Measurements from ENCODE around the gene TMEM109.

The TMEM109 gene

DNA sequence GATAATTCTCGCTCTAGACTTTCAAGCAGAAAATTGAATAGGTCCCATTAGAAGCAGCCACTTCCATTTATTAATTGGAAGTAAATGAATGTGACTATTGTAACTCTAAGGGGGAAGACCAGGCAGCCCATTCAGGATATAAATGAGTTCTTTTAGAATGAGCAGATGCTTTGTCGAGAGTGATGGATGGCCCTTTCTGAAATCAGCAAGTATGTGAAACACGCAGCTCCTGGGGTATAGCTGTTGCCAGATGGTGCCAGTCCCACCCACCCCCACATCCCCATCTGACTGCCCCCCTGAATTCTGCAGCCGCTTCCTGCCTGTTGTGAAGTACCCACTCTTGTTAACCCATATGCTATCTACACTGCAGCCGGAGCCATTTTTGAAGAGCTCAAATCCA is 34.3 kb downstream of the TMEM109 start:
- Histone ChIP-seq H3K79me2 (ENCODE audit: insufficient read depth, low read depth) (no peaks in the 10 kb centered on the region), H2AFZ (ENCODE audit: low read depth) (no peak overlapping the region), H3K4me1 (ENCODE audit: low read depth, poor library complexity, severe bottlenecking) (no peaks in the 10 kb centered on the region), H3K4me3 (IDR thresholded peaks at IDR 0.05; ENCODE audit: insufficient read depth, low read depth, low read length) (no peak overlapping the region), H3K9ac (no peak overlapping the region), H3K36me3 (ENCODE audit: insufficient read depth) (no peaks in the 10 kb centered on the region), H3K4me2 (no peak overlapping the region), H3K27me3 (ENCODE audit: insufficient read depth, low read depth) (no peaks in the 10 kb centered on the region), H3K27ac (no peak overlapping the region), H4K20me1 (ENCODE audit: insufficient read depth) (no peaks in the 10 kb centered on the region)
- TF ChIP-seq, protein P1, sequence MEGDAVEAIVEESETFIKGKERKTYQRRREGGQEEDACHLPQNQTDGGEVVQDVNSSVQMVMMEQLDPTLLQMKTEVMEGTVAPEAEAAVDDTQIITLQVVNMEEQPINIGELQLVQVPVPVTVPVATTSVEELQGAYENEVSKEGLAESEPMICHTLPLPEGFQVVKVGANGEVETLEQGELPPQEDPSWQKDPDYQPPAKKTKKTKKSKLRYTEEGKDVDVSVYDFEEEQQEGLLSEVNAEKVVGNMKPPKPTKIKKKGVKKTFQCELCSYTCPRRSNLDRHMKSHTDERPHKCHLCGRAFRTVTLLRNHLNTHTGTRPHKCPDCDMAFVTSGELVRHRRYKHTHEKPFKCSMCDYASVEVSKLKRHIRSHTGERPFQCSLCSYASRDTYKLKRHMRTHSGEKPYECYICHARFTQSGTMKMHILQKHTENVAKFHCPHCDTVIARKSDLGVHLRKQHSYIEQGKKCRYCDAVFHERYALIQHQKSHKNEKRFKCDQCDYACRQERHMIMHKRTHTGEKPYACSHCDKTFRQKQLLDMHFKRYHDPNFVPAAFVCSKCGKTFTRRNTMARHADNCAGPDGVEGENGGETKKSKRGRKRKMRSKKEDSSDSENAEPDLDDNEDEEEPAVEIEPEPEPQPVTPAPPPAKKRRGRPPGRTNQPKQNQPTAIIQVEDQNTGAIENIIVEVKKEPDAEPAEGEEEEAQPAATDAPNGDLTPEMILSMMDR (conservative IDR thresholded peaks at IDR 0.05; ENCODE audit: low read depth, low read length): no peak

DNA sequence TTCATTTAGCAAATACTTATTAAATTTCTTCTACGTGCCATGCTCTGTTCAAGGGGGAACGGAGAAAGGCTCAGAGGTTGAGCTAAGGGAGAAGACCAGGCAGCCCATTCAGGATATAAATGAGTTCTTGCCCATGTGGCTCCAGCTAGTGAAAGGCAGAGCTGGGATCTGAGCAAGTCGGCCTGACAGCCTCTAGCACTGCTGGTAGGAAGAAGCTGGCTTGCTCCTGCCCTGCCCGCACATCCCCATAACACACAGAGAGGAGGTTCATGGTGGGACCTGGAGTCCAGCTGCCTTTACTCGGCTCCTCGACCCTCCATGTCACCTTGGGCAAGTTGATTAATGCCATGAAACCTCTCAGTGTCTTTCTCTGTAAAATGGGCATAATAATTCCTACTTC is 36.1 kb downstream of the TMEM109 start:
- Histone ChIP-seq H3K9ac (no peak overlapping the region), H3K4me1 (ENCODE audit: low read depth, poor library complexity, severe bottlenecking) (no peaks in the 10 kb centered on the region)

DNA sequence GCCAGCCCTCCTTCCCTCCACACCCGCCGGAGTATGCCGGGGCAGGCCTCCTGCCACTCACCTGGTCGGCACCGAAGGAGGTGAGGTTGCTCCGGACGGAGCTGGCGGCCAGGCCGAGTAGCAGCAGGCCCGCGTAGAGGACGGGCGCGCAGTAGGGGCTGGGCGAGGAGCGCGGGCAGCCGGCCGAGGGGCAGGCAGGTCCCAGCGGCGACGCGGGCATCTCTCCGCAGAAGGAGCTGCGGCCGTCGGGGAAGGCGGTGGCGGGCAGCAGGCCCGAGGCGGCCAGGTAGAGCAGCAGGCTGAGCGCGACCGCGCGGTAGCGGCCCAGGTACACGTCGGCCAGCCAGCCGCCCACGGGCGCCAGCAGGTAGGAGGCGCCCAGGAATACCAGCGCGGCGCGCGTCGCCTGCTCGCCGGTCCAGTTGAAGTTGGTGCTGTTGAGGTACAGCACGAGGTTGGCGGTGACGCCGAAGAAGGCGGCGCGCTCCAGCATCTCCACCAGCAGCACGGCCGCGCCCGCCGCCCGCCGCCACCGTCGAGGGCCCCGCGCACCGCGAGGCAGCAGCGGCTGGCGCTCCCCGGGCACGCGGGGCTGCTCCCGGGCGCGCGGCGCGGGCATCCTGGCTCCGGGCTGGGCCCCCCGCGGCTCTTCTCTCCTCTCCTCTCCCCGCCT is 37.1 kb downstream of the TMEM109 start:
- Histone ChIP-seq H3K36me3 (ENCODE audit: insufficient read depth) (no peaks in the 10 kb centered on the region), H3K27ac (no peak overlapping the region), H3K79me2 (ENCODE audit: insufficient read depth, low read depth) (no peaks in the 10 kb centered on the region), H3K4me3 (IDR thresholded peaks at IDR 0.05; ENCODE audit: insufficient read depth, low read depth, low read length) (no peak overlapping the region), H4K20me1 (ENCODE audit: insufficient read depth) (no peaks in the 10 kb centered on the region), H3K4me2 (no peak overlapping the region), H3K27me3 (ENCODE audit: insufficient read depth, low read depth) (no peaks in the 10 kb centered on the region), H3K9ac (no peak overlapping the region), H3K4me1 (ENCODE audit: low read depth, poor library complexity, severe bottlenecking) (no peaks in the 10 kb centered on the region), H2AFZ (ENCODE audit: low read depth) (no peak overlapping the region)
- TF ChIP-seq, protein P1 (conservative IDR thresholded peaks at IDR 0.05; ENCODE audit: low read depth, low read length): no peak

More for the DNA sequence above, 36.1 kb downstream of the TMEM109 start:
- Histone ChIP-seq H2AFZ (ENCODE audit: low read depth) (no peak overlapping the region), H3K27me3 (ENCODE audit: insufficient read depth, low read depth) (no peaks in the 10 kb centered on the region), H3K4me3 (IDR thresholded peaks at IDR 0.05; ENCODE audit: insufficient read depth, low read depth, low read length) (no peak overlapping the region), H3K4me2 (no peak overlapping the region), H3K36me3 (ENCODE audit: insufficient read depth) (no peaks in the 10 kb centered on the region), H3K79me2 (ENCODE audit: insufficient read depth, low read depth) (no peaks in the 10 kb centered on the region), H4K20me1 (ENCODE audit: insufficient read depth) (no peaks in the 10 kb centered on the region), H3K27ac (no peak overlapping the region)
- TF ChIP-seq, protein P1 (conservative IDR thresholded peaks at IDR 0.05; ENCODE audit: low read depth, low read length): no peak

DNA sequence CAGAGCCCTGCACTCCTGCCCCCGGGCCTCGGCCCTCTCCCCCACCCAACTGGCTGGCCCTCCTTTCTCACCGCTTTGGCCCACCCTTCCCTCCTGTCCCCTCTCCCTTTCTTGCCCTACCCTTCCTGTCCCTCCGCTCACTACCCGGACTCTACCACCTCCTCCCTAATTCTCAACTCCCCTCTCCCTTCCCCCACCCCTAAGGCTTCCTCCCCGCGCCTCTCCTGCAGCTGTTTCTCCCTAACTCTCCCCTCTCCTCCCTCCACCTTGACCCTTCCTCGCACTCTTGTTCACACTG is 37.6 kb downstream of the TMEM109 start:
- no peaks in the 10 kb centered on the region for H4K20me1 ChIP-seq (ENCODE audit: insufficient read depth)
- no peaks in the 10 kb centered on the region for H3K36me3 ChIP-seq (ENCODE audit: insufficient read depth)
- no peak overlapping the region for H2AFZ ChIP-seq (ENCODE audit: low read depth)
- no peaks in the 10 kb centered on the region for H3K4me1 ChIP-seq (ENCODE audit: low read depth, poor library complexity, severe bottlenecking)
- no peaks in the 10 kb centered on the region for H3K27me3 ChIP-seq (ENCODE audit: insufficient read depth, low read depth)
- TF ChIP-seq, protein P1 (conservative IDR thresholded peaks at IDR 0.05; ENCODE audit: low read depth, low read length): no peak
- no peak overlapping the region for H3K4me3 ChIP-seq (IDR thresholded peaks at IDR 0.05; ENCODE audit: insufficient read depth, low read depth, low read length)
- no peak overlapping the region for H3K4me2 ChIP-seq
- no peak overlapping the region for H3K27ac ChIP-seq
- H3K9ac ChIP-seq: no peak overlapping the region
- no peaks in the 10 kb centered on the region for H3K79me2 ChIP-seq (ENCODE audit: insufficient read depth, low read depth)

Data from KMS-11 (cell line).